Keratinocyte (primary cell): Measurements from ENCODE around the gene SIX5.

Experiments used
- CTCF ChIP-seq, 3 experiments: IDR thresholded peaks in 1 of 3; conservative IDR thresholded peaks in 1 of 3; optimal IDR thresholded peaks in 1 of 3; 2 replicates in 2 of 3; 3 replicates in 1 of 3; pipeline versions ENCODE3 to v1.5.1; 2011; ENCODE audit warnings: low read length in 3 of 3, mild to moderate bottlenecking in 3 of 3, moderate library complexity in 2 of 3, control low read depth in 1 of 3, inconsistent platforms in 1 of 3; ENCODE audit not compliant: insufficient read depth in 2 of 3; ENCODE audit errors: extremely low read depth in 1 of 3
- EZH2 ChIP-seq: IDR thresholded peaks from one replicate; pipeline ENCODE4 v1.6.1; 2012; ENCODE audit warnings: inconsistent platforms, mild to moderate bottlenecking, low read length, moderate library complexity

- TF ChIP-seq CTCF (optimal IDR thresholded peaks at IDR 0.05 in 1 of 3, IDR thresholded peaks at IDR 0.05 in 1 of 3, conservative IDR thresholded peaks at IDR 0.05 in 1 of 3; ENCODE audit: extremely low read depth in 1 of 3, insufficient read depth in 2 of 3, low read length in 3 of 3), result no peak
- TF ChIP-seq EZH2, result no peak
Measured at GRCh38 chr19:45766869-45767346, 2.1 kb downstream of the SIX5 start.
